ENCODE data around the gene LRRC36. TPM values are rescaled to one million over a fixed set of nuclear protein-coding genes. Genes with fewer than 3 reads are reported as not detected.
"Not testable (repeated sequence)": the region's sequence is repeated elsewhere in the genome, so short reads cannot be mapped to it uniquely, and the experiment has no call there.

LRRC36 gene
- polyA plus RNA-seq, 4 donors = 2.4 to 10.5 (median 4.7) TPM

GRCh38 chr16:67399749-67400704 is 73.4 kb downstream of the LRRC36 start:
- no peak for DNase-seq (ENCODE audit: low read depth in 4 of 4, low spot score in 2 of 4)

- DNase-seq (ENCODE audit: low read depth in 4 of 4, low spot score in 2 of 4) = no peak
Measured at GRCh38 chr16:67400901-67401300, 74.3 kb downstream of the LRRC36 start.

- DNase-seq (ENCODE audit: low read depth in 4 of 4, low spot score in 2 of 4) = no peak
Measured at GRCh38 chr16:67403976-67404555, 77.5 kb downstream of the LRRC36 start.

GRCh38 chr16:67404740-67405226 is 78.2 kb downstream of the LRRC36 start:
- DNase-seq (ENCODE audit: low read depth in 4 of 4, low spot score in 2 of 4) = no peak

DNA sequence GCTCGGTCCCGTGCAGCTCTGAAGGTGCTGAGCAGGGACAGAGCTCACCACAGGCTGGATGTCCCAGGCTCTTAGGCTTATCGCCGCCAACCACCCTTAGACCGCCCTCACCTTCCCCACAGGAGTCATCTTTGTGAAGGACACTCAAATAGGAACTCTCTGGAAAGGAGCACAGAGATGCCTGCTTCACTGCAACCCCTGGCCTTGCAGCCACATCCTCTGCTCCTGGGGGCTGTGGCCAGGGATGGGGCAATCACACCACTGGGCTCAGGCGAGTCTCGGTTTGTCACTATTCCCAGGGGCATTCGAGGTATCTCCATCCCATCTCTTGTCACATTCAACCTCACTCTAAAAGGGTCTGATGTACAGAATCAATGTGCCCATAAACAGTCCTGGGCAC is 78.7 kb downstream of the LRRC36 start:
- DNase-seq (ENCODE audit: low read depth in 4 of 4, low spot score in 2 of 4) = no peak

- no peak for DNase-seq (ENCODE audit: low read depth in 4 of 4, low spot score in 2 of 4)
Measured at GRCh38 chr16:67406111-67406971, 79.7 kb downstream of the LRRC36 start.

GRCh38 chr16:67407176-67407787 is 80.7 kb downstream of the LRRC36 start:
- no peak for DNase-seq (ENCODE audit: low read depth in 4 of 4, low spot score in 2 of 4)

GRCh38 chr16:67407788-67408452 is 81.3 kb downstream of the LRRC36 start:
- no peak for DNase-seq (ENCODE audit: low read depth in 4 of 4, low spot score in 2 of 4)

- DNase-seq (ENCODE audit: low read depth in 4 of 4, low spot score in 2 of 4) = no peak
Measured at GRCh38 chr16:67409631-67410030, 83.0 kb downstream of the LRRC36 start.

DNA sequence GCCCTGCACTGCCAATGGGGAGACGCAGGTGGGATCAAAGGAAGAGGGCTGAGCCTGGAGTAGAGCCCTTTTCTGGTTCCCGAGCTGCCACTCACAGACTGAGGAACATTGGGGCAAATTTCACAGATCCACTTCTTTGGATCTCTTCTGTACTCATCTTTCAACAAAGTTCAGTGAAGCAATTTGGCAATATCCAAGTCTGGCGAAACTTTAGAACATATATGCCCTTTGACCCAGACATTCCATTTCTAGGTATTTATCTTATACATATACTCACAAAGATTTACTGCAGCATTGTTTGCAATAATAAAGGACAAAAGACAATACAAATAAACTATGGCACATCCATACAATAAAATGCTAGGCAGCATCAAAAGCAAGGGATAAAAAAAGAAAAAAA is 84.7 kb downstream of the LRRC36 start:
- DNase-seq (ENCODE audit: low read depth in 4 of 4, low spot score in 2 of 4) = no peak

- DNase-seq (ENCODE audit: low read depth in 4 of 4, low spot score in 2 of 4) = no peak
Measured at GRCh38 chr16:67412294-67412693, 85.7 kb downstream of the LRRC36 start.

DNA sequence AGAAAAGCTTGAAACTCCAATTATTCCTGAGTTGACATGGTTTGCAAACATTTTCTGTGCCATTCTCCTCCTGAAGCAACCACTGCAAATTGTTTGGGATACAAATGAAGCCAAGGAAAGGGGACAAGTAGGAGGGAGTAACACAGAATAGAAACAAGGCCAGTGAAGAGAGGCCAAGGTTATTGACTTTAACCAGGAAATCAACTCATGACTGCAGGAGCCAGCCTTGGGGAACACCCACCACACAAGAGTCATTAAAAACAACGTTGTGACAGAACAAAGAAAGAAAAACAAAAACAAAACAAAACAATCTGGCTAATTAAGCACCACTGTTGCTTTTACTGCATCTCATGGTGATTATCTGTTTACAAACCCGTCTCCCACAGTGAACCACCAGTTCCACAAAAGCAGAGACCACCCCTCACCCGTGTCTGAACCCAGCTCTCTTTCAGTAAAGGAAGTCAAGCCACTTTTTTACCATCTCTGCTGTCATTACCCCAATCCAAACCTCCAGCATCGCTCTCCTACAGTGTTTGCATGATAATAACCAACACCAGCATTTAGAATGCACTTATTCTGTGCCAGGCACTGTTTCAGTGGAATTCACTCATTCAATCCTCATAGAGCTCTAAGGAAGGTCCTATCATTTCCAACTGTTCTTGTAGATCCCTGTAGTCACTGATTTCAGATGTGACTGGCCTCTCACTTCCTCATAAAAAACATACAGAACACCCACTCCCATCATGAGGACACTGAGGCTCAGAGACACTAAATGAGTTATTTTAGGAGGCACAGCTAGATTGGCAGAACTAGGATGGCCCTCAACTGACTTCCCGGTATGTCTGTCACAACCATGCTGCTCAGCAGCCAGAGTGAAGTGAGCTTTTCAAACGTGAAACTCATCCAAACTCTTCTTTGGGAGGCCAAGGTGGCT is 87.6 kb downstream of the LRRC36 start:
- no peak for DNase-seq (ENCODE audit: low read depth in 4 of 4, low spot score in 2 of 4)

DNA sequence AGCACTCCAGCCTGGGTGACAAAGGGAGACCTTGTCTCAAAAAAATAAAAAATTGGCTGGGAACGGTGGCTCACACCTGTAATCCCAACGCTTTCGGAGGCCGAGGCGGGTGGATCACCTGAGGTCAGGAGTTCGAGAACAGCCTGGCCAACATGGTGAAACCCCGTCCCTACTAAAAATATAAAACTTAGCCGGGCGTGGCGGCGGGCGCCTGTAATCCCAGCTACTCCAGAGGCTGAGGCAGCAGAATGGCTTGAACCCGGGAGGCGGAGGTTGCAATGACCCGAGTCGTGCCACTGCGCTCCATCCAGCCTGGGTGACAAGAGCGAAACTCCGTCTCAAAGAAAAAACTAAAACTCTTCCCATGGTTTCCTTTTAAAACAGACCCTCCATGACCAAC is 88.8 kb downstream of the LRRC36 start:
- not testable (repeated sequence) for DNase-seq (ENCODE audit: low read depth in 4 of 4, low spot score in 2 of 4)

DNA sequence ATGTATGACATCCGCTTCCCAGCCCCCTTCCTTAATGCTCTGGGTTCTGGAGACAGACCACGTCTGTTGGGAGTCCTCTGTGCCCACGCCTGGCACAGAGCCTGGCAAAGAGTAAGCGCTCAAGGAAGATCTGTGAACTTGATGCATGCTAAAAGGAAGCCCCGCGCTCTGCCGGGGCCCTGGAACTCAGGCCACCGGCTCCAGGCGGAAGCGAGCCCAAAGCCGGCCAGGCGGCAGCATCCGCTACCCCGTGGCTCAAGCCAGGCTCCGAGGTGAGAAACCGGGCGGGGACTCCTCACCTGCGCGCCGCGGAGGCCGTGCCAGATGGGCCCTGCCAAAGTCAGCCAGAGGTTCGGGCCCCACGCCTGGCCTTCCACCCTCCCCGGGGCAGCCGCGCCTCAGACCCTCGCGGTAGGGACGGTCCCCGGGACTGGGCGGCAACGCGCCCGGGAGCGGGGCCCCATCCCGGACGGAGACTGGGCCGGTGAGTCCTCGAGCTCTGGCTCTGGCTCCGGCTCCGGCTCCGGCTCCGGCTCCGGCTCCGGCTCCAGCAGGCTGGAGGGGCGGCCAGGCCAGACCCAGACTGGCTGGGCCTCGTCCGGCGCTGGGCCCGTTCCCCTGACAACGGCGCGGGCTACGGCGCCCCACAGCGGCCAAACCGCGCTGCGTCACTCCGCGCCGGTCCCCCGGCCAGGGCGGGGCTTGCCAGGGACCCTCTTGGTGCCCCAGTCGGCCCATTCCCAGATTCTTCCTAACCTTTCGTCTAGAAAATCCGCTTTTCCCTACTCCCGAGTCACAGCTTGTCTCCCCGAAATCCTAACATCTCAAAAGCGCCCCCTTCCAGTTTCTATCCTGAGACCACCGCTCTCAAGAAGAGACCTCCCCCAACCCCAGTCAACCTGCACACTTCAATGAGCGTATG is 89.5 kb downstream of the LRRC36 start, which contains the start of gene ZDHHC1:
ZDHHC1 (minus strand) TSS at position 606 of the 922 bp plus-strand sequence. CDS start 8,702 bp downstream, outside the sequence.
- no peak for DNase-seq (ENCODE audit: low read depth in 4 of 4, low spot score in 2 of 4)

- DNase-seq (ENCODE audit: low read depth in 4 of 4, low spot score in 2 of 4) = no peak
Measured at GRCh38 chr16:67417333-67418061, 90.9 kb downstream of the LRRC36 start.

DNA sequence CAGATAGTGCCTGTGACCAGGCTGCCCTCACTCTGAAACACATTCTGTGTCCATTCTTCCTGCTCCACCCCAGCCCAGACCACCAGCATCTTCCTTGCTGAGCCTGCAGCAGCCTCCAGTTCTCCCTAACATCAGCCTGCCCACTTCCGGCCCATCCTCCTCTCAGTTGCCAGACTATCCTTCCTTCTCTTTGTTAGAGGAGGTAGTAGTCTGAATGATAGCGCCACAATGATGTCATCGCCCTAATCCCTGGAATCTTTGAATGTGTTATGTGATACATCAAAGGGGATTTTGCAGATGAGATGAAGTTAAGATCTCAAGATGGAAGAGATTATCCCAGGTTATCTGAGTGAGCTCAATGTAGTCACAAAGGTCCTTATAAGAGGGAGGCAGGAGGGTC is 92.9 kb downstream of the LRRC36 start:
- no peak for DNase-seq (ENCODE audit: low read depth in 4 of 4, low spot score in 2 of 4)

DNA sequence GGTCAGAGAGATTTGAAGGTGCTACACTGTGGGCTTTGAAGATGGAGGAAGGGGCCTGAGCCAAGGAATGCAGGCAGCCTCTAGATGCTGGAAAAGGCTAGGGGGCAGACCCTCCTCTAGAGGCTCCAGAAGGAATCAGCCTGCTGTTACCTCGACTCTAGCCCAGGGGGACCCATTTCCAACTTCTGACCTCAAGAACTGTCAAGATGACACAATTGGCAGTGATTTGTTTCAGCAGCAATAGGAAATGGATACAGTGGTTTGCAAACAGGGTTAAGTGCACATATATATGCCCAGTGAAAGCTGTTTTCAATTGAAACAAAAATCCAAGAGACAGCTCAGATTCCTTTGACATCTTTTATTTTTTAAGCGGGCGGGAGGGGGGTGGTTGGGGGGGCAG is 93.3 kb downstream of the LRRC36 start:
- no peak for DNase-seq (ENCODE audit: low read depth in 4 of 4, low spot score in 2 of 4)

Measured in left renal cortex interstitium (tissue), 4 donors.